Parathyroid adenoma (tissue), 2 donors: ENCODE measurements around the gene DHRS12.

ENCODE experiments used
- H2AFZ ChIP-seq: fragments of 300-600 bp; sonication (generic); one replicate; pipeline ENCODE4 v1.7.0; 2017; ENCODE audit warnings: antibody characterized with exemption, mild to moderate bottlenecking
- H3K27ac ChIP-seq: fragments of 300-600 bp; sonication (generic); one replicate; pipeline ENCODE4 v1.7.0; 2017
- H3K27me3 ChIP-seq: fragments of 300-600 bp; sonication (generic); one replicate; pipeline ENCODE4 v1.7.0; 2017; ENCODE audit warnings: low read length; ENCODE audit not compliant: control insufficient read depth, insufficient read depth
- H3K36me3 ChIP-seq: fragments of 300-600 bp; sonication (generic); one replicate; pipeline ENCODE4 v1.7.0; 2017; ENCODE audit warnings: low read length; ENCODE audit not compliant: control insufficient read depth, insufficient read depth
- H3K4me1 ChIP-seq: fragments of 300-600 bp; sonication (generic); one replicate; pipeline ENCODE4 v1.7.0; 2017; ENCODE audit warnings: control low read depth
- H3K4me2 ChIP-seq: fragments of 300-600 bp; sonication (generic); one replicate; pipeline ENCODE4 v1.7.0; 2017; ENCODE audit warnings: low read length
- H3K4me3 ChIP-seq: fragments of 300-600 bp; sonication (generic); one replicate; pipeline ENCODE4 v1.7.0; 2017; ENCODE audit warnings: low read depth, low read length
- H3K79me2 ChIP-seq: fragments of 300-600 bp; sonication (generic); one replicate; pipeline ENCODE4 v1.7.0; 2017; ENCODE audit warnings: control low read depth
- H3K9ac ChIP-seq: fragments of 300-600 bp; sonication (generic); one replicate; pipeline ENCODE4 v1.7.0; 2017; ENCODE audit warnings: mild to moderate bottlenecking
- H3K9me3 ChIP-seq: fragments of 300-600 bp; sonication (generic); one replicate; pipeline ENCODE4 v1.7.0; 2017; ENCODE audit warnings: low read length; ENCODE audit not compliant: control insufficient read depth
- TF ChIP-seq, protein P1 (sequence below): fragments of 300-600 bp; sonication (generic); IDR thresholded peaks from one replicate; pipeline ENCODE4 v1.7.0; 2017; ENCODE audit warnings: antibody characterized with exemption, mild to moderate bottlenecking
- donor health status: primary hyperparathyroidism.

Gene DHRS12

DNA sequence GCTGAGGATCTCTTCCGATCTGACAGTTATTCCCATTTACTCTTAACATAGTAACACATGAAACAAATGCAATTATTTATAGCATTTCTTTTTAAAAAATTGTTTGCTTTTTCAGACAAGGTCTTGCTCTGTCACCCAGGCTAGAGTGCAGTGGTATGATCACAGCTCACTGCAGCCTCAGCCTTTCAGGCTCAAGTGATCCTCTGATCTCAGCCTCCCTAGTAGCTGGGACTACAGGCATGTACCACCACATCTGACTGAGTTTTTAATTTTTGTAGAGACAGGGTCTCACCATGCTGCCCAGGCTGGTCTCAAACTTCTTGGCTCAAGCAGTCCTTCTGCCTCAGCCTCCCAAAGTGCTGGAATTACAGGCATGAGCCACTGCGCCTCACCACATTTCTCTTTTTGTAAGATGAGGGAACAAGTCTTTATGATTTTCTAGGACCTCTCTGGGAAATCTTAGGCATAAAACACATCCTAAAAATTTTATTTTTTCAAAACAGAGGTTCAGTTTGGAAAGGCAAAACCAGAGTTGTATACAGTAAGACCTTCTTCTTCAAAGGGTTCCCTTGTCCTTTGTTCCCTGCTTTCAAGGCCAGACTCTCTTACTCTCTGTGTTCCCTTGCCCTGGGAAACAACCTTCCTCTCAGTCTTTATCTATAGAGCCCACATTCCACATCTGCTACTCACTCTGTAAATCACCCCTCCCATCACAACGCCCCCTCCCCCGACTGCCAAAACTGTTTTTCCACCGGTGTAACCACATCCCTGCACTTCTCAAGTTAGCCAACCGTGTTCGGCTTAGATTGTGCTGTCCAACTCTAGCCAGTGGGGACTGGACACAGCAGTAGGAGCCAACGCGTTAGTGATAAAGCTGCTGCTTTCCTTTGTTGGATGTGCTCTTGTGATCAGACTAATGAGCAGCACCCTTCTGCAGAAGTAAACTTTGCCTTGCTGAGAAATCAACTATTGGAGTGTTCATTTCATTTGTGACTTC is 56.2 kb downstream of the DHRS12 start:
- H3K4me2 ChIP-seq = no peak overlapping the region
- no peak overlapping the region for H3K9ac ChIP-seq
- no peaks in the 10 kb centered on the region for H3K9me3 ChIP-seq
- no peak overlapping the region for H2AFZ ChIP-seq
- H3K4me3 ChIP-seq = no peak overlapping the region
- no peaks in the 10 kb centered on the region for H3K4me1 ChIP-seq
- no peaks in the 10 kb centered on the region for H3K27me3 ChIP-seq
- no peaks in the 10 kb centered on the region for H3K36me3 ChIP-seq
- H3K27ac ChIP-seq = no peak overlapping the region
- TF ChIP-seq, protein P1, sequence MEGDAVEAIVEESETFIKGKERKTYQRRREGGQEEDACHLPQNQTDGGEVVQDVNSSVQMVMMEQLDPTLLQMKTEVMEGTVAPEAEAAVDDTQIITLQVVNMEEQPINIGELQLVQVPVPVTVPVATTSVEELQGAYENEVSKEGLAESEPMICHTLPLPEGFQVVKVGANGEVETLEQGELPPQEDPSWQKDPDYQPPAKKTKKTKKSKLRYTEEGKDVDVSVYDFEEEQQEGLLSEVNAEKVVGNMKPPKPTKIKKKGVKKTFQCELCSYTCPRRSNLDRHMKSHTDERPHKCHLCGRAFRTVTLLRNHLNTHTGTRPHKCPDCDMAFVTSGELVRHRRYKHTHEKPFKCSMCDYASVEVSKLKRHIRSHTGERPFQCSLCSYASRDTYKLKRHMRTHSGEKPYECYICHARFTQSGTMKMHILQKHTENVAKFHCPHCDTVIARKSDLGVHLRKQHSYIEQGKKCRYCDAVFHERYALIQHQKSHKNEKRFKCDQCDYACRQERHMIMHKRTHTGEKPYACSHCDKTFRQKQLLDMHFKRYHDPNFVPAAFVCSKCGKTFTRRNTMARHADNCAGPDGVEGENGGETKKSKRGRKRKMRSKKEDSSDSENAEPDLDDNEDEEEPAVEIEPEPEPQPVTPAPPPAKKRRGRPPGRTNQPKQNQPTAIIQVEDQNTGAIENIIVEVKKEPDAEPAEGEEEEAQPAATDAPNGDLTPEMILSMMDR = no peak
- no peaks in the 10 kb centered on the region for H3K79me2 ChIP-seq

- H2AFZ ChIP-seq = no peak overlapping the region
- TF ChIP-seq, protein P1 = no peak
- H3K27me3 ChIP-seq = no peaks in the 10 kb centered on the region
- H3K4me2 ChIP-seq = no peak overlapping the region
- H3K9ac ChIP-seq = no peak overlapping the region
- no peaks in the 10 kb centered on the region for H3K36me3 ChIP-seq
- no peaks in the 10 kb centered on the region for H3K4me1 ChIP-seq
- H3K79me2 ChIP-seq = peaks cover 2% of the 10 kb centered on the region
- H3K4me3 ChIP-seq = no peak overlapping the region
- no peaks in the 10 kb centered on the region for H3K9me3 ChIP-seq
- no peak overlapping the region for H3K27ac ChIP-seq
Measured at GRCh38 chr13:51746802-51747201, 57.2 kb downstream of the DHRS12 start.

DNA sequence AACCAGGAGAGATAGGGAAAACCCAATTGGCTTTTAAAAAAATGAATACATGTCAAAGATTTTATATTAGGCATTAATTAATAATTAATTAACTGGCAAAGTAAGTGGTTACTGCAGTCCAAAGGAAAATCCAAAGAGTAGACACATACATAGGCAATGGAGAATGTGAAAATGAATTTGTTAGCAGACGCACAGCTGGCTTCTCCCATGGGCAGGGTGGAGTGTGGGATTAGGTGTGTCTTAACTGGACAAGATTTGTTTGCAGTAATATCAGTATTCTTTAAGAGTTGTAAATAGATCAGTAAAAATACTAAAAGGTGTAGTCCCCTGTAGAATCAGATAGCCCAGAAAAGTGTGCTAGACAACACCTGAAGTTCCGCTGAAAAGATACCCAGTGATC is 58.7 kb downstream of the DHRS12 start:
- Histone ChIP-seq H3K9me3 (no peaks in the 10 kb centered on the region), H3K4me1 (no peaks in the 10 kb centered on the region), H3K79me2 (peaks cover 3% of the 10 kb centered on the region), H2AFZ (no peak overlapping the region), H3K4me3 (no peak overlapping the region), H3K9ac (no peak overlapping the region), H3K36me3 (no peaks in the 10 kb centered on the region), H3K27ac (no peak overlapping the region), H3K4me2 (no peak overlapping the region), H3K27me3 (no peaks in the 10 kb centered on the region)
- TF ChIP-seq, protein P1 = no peak

GRCh38 chr13:51742611-51743010 is 61.4 kb downstream of the DHRS12 start:
- no peaks in the 10 kb centered on the region for H3K9me3 ChIP-seq

More at GRCh38 chr13:51742611-51743010, 61.4 kb downstream of the DHRS12 start:
- no peaks in the 10 kb centered on the region for H3K4me1 ChIP-seq
- H3K9ac ChIP-seq = no peak overlapping the region
- H3K27ac ChIP-seq = no peak overlapping the region
- no peaks in the 10 kb centered on the region for H3K27me3 ChIP-seq
- TF ChIP-seq, protein P1 = no peak
- H3K4me3 ChIP-seq = no peak overlapping the region
- H3K36me3 ChIP-seq = no peaks in the 10 kb centered on the region
- H3K79me2 ChIP-seq = peaks cover 3% of the 10 kb centered on the region
- H2AFZ ChIP-seq = no peak overlapping the region
- no peak overlapping the region for H3K4me2 ChIP-seq
